HG03103 (cell line): ENCODE measurements around the gene CSNK1A1L.
"Not testable (repeated sequence)": the region's sequence is repeated elsewhere in the genome, so short reads cannot be mapped to it uniquely, and the experiment has no call there.

Experiments
- ATAC-seq: cut with Tn5 transposase; IDR thresholded peaks from one replicate; pipeline ENCODE4 v1.9.1; 2021; ENCODE audit warnings: low read depth; ENCODE audit not compliant: unreplicated experiment

The CSNK1A1L gene

DNA sequence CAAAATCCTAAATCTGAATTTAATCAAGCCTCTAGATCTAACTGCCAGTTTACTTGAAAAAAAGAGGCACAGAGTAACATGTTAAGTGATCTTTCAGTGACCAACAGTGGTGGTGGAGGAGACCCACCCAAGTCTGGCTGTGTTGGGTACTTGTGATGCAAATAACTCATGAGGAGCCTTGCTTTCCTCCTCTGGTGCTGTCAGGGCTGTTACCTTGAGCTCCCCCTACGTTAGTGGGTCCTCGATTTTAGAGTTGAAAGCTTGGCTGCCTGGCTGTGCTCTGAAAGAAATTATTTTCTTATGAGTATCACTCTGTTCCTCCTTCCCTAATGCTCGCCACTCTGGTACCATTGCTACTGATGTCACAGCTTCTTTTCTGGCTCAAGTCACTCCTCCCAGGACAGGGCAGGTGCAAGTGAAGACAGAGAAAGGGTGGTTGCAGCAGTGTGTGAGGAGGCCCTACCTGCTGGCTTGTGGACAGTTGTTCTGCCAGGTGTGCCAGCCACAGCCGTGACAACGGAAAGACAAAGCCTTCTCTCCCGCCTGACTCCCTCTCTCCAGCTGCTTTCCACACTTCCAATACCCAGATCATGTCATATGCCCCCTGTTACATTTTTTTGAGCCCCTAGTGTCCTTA is 39.5 kb downstream of the CSNK1A1L start:
- ATAC-seq = no peak

DNA sequence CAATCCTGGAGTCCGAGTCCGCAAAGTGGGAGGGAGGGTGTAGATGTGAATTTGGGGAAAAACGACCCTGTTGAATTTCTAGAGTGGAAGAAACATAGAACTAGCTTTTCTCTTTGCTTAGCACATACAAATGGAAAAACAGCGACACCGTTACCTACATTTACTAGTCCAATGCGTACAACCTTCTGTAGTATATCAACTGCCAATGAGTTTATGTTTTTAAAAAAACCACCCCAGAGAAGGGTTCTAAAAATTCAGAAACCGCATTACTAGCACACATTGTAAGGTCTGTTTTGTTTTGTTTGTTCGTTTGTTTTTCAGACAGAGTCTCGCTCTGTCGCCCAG is 45.6 kb downstream of the CSNK1A1L start:
- ATAC-seq = peak; percentile 16

DNA sequence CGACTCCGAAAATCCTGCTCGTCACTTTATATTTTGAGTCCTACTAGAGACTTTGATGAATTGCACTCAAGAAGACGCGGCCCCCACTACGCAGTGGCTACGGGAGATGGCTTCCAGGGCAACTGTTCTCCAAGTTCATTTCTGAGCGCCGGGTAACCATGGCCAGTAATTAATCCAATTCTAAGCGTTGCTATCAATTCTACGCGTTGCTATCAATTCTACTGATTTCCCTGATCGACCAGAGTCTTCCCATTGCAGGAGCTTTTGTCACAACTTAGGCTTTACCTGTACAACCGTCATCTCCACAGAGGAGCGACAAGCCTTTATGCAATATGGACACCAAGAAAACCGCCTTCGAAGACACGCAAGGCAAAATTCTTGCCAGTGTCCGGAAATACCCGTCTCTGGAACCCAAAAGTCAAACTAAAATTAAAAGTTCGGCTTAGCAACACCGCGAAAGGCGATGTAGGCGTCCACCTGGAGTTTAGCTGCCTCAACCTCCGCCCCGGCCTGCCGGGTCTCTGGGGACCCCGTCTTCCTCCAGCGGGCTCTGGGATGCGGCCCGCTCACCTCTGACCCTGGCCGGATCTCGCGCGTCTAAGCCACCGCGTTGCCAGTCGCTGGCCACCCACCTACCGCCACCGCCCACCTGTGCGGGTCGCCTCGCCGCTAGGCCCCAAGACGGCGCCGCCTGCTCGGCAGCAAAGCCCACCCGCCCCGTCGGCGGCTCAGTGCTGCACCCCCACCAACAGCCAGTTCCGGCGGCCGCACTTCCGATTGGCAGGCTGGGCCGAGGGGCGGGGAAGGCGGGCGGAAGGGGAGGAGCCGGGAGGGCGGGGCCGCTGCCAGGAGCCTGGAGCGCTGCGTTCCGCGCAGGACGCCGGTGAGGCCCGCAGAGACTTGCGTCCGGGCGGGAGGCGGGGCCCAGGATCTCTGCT is 46.3 kb downstream of the CSNK1A1L start, which contains the start of gene SUPT20H:
Gene SUPT20H (minus strand): TSS at position 779 of the 938 bp plus-strand sequence. CDS start 8,198 bp downstream, outside the sequence.
- peak; percentile 97 for ATAC-seq

DNA sequence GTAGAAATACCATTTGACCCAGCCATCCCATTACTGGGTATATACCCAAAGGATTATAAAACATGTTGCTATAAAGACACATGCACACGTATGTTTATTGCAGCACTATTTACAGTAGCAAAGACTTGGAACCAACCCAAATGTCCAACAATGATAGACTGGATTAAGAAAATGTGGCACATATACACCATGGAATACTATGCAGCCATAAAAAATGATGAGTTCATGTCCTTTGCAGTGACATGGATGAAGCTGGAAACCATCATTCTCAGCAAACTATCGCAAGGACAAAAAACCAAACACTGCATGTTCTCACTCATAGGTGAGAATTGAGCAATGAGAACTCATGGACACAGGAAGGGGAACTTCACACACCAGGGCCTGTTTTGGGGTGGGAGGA is 49.2 kb downstream of the CSNK1A1L start:
- not testable (repeated sequence) for ATAC-seq
